ENCODE measurements around the gene ADCY7.

- no peak for TF ChIP-seq CTCF (conservative IDR thresholded peaks at IDR 0.05; ENCODE audit: low read depth, low read length)
- TF ChIP-seq EZH2 (IDR thresholded peaks at IDR 0.05; ENCODE audit: borderline replicate concordance, low read depth, low read length, poor library complexity, severe bottlenecking), result no peak
Observed at GRCh38 chr16:50275428-50276325, 9.3 kb downstream of the ADCY7 start.
